Cardiac ventricle fibroblast (primary cell): ENCODE measurements around the gene RASL11A. TPM values are rescaled to one million over a fixed set of nuclear protein-coding genes. Genes with fewer than 3 reads are reported as not detected.

ENCODE experiments used
- total RNA-seq: library from RNA; depleted of rRNA; stranded (reverse); fragments of >200 nt; gene quantifications from 2 replicates; pipeline ENCODE4 v1.2.3, GENCODE V29; 2015

RASL11A gene, protein sequence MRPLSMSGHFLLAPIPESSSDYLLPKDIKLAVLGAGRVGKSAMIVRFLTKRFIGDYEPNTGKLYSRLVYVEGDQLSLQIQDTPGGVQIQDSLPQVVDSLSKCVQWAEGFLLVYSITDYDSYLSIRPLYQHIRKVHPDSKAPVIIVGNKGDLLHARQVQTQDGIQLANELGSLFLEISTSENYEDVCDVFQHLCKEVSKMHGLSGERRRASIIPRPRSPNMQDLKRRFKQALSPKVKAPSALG
- total RNA-seq: 5.8 and 16.1 TPM in 2 replicates

DNA sequence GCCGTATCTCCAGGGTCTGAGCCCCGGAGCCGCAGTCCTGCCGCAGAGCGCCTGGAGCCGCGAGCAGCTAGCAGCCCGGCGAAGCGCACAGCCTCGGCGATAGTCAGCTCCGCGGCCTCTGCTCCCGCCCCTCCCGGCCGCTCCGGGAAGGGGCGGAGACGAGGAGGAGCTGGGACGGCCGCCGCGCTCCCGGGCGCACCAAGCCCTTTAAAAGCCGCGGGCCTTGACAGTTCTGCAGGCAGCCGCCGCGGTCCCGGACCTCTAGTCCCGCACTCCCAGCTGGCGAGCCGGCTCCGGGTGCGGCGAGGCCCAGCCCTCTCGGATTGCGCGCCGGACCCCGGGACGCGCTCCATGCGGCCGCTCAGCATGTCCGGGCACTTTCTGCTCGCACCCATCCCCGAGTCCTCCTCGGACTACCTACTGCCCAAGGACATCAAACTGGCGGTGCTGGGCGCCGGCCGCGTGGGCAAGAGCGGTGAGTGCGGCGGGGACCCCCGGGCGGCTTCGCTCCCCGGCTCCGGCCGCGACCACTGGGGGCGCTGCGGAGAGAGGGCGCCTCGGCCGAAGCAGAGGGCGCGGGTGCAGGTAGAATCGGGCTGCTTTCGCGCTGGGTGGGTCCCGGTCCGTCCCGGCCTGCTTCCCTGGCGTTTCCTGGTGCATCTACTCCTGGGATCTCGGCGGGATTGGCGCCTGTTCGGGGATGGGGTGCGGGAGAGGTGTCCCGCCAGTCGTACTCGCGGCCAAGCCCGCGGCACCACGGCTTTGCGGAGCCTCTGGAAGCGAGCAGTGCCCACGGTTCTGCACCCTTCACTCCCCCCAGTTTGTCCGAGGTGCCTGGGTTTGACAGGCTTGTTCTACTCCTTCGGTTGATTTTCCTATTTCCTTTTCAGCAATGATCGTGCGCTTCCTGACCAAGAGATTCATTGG lies at the start of gene RASL11A:
RASL11A (plus strand) TSS at position 237 of the 927 bp plus-strand sequence; CDS start at position 352, 115 bp downstream.

DNA sequence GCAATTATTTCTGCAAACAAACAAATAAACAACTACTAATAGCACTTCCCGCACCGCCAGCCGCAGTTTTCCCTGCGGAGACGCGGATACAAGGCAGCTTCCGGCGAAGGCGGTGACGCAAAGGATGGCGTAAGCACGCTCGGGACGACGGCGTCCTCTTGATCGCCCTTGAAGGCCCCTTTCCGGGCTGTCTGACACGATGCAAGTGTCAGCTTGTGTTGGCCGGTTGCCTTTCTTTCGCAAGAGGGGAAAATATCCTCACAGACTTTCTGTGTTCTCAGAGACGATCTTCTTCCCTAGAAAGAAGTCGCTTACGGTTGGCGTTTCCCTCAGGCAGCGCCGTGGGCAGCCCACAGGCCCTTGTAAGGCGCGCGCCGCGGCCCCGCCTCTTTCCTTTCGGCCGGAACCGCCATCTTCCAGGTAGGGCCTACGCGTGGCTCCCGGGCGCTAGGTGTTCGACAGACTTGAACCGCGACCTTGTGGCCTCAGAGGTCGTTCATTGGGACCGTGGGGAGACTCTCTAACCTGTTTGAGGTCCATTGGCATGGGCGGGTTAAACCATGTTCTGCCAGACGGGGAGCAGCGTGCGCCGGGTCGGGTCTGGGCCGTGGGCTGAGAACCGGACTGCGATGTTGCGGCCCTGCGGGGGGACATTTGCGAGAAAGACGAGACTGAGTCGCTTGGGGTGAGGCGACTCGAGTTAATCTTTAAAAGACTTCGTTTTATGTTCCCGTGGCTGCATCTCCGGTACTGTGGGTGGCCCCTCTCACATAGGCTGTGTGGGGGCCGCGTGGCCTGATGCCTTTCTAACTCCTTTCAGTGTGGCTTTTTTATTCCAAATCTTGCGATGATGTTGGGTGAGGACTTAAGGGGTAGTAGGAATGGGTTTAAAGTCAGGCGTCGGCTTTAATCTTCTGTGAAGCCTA lies 19.2 kb upstream of the RASL11A start, which contains the start of gene RPL21:
RPL21 (plus strand) TSS at position 393 of the 926 bp plus-strand sequence. CDS start 2,219 bp downstream, outside the sequence.

Other genes starting within 250 kb of the RASL11A start
- 5.9 and 12.8 TPM in 2 replicates for gene USP12, start 99.0 kb upstream of the RASL11A start, total RNA-seq
- 707 and 775 TPM in 2 replicates for gene RPL21, start 19.3 kb upstream of the RASL11A start, total RNA-seq
- 56.1 and 62.3 TPM in 2 replicates for gene GTF3A, start 153.8 kb downstream of the RASL11A start, total RNA-seq
- gene MTIF3, start 179.7 kb downstream of the RASL11A start, total RNA-seq: 35.0 and 41.8 TPM in 2 replicates